GM12872 (cell line): ENCODE measurements around the gene DNER.

ENCODE experiments used
- TF ChIP-seq, protein P1 (sequence below): IDR thresholded peaks from 3 replicates; pipeline ENCODE4 v1.5.1; 2011; ENCODE audit warnings: low read depth, mild to moderate bottlenecking, low read length, moderate library complexity; ENCODE audit not compliant: insufficient read depth

The DNER gene

DNA sequence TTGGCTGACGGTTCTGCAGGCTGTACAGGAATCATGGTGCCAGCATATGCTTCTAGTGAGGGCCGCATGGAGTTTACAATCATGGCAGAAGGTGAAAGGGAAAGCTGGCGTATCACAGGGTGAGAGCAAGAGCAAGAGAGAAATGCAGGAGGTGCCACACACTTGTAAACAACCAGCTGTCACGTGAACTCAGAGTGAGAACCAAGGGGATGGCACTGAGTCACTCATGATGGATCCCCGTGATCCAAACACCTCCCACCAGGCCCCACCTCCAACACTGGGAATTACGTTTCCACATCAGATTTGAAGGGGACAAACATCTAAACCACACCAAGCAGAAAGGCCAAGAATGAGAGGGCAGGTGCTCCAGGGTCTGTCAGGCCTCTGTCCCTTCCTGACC, 258.3 kb downstream of the DNER start:
- TF ChIP-seq, protein P1, sequence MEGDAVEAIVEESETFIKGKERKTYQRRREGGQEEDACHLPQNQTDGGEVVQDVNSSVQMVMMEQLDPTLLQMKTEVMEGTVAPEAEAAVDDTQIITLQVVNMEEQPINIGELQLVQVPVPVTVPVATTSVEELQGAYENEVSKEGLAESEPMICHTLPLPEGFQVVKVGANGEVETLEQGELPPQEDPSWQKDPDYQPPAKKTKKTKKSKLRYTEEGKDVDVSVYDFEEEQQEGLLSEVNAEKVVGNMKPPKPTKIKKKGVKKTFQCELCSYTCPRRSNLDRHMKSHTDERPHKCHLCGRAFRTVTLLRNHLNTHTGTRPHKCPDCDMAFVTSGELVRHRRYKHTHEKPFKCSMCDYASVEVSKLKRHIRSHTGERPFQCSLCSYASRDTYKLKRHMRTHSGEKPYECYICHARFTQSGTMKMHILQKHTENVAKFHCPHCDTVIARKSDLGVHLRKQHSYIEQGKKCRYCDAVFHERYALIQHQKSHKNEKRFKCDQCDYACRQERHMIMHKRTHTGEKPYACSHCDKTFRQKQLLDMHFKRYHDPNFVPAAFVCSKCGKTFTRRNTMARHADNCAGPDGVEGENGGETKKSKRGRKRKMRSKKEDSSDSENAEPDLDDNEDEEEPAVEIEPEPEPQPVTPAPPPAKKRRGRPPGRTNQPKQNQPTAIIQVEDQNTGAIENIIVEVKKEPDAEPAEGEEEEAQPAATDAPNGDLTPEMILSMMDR = no peak

DNA sequence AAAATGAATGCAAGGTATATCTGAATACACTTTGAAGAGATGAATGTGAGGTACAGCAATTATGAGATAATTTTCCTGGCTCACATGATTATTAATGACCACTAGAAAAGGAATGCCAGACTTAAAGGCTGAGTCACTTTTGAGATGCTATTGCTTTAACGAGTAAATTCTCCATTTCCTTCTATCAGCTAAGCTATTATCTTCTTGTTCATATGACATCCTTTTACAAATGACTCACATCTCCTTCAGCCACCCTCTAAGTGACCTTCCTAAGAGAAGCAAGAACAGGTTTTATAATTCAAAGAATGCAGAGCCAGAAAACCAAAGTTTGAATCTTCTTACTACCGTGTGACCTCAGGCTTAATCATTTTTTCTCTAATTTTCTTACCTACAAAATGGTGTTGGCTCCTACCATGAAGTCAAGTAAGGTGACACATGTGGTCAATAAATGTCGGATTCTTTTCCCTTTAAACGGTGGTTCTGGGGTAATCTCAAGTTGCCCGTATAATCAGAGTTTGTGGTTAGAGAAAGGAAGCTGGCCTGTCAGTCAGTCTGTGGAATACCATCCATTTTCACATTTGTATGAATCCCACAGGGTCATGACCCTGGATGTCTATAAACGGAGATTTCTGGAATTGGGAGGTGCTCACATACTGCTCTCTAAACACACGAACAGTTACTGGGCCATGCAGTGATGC, 259.3 kb downstream of the DNER start:
- TF ChIP-seq, protein P1 = no peak

DNA sequence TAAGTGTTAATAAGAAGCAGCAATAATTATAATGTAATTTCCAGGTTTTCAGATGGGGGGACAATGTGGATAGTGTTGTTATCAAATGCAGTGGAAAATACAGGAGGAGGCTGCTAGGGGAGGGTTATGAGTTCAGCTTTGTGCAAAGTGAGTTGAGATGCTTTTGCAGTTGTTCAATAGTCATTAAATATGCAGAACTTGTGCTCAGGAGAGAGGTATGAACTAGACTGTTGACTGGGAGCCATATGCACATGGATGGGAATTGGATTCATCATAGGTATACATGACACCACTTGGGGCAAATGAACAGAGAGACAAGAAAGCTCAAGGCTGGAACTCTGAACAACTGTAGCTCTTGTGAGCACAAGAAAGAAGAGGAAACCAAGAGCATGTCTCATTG, 261.1 kb downstream of the DNER start:
- TF ChIP-seq, protein P1 = no peak

DNA sequence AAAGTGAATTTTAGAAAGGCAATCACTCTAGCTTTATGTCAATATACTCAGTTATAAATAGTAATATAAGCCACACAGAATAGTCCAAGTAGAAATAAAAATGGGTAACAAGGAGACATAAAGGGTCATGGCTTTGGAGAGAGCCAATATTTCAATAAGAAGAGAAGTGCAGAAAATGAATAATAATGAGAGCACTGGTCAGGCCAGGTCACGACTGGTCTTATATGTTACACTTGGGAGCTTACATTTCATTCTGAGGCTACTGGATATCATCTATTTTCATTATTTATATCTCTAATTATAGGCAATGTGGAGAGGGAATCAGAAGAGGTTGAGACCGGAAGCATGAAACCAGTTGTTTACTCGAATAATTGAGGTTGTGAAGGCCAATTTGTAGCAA, 262.5 kb downstream of the DNER start:
- TF ChIP-seq, protein P1 = no peak

DNA sequence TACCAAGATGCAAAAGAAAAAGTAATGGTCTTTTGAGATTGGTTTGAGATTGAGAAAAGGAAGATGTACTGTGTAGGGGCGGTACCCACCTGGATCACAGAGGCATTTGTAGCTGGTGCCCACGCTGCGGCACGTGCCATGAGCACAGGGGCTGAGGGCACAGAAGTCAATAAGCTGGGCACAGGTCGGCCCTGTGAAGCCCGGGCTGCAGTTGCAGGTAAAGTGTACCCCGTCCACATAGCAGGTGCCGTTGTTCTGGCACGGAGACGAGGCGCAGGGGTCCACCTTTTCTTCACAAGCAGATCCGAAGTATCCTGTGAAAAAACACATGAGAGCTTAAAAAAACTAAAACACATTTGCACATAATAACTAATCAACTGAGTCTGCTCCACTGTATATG, 267.1 kb downstream of the DNER start:
- TF ChIP-seq, protein P1 = no peak

DNA sequence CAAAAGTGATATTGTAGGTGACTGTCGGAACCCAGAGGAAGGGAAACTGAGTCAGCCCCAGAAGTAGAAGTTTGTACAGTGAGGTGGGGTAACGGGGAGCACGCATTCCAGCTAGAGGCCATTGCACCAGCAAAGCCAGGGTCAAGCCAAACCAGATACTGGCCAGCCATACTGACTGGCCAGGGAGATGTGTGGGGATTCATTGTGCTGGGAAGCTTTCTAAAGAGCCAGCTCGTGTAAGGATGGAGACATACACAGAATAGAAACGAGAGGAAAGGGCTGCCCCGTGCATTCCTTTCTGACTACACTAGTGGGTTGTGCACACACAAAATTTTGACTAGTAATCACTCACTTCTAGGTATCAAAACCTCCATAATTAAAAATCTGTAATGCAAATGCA, 268.0 kb downstream of the DNER start:
- TF ChIP-seq, protein P1 = no peak

DNA sequence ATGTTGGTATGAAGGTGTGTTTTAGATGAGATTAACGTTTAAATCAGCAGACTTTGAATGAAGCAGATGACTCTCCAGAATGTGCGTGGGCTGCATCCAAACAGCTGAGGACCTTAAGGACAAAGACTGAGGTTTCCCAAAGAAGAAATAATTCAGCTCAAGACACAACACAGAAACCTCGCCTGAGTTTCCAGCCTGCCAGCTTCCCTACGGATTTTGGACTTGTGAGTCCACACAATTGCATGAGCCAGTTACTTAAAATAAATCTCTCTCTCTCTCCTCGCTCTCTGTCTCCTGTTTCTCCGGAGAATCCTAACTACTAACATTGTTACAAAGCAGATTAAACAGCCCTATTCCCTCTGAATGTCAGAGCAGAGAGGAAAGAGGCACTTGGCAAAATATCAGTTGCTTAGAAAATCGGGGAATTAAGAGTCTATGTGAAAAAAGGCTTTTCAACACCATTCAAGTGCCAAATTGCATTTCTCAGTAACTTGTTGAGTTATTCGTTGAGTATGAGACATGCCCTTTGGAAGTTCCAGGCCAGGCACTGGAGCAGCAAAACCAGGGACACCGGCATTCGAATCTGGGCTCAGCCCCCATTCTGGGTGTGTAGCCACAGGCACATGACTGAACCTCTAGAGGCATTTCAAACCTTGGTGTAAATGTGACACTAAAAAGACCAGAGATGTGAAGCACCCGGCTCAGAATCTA, 268.7 kb downstream of the DNER start:
- TF ChIP-seq, protein P1 = no peak
